H1 (cell line): ENCODE data around the gene TNPO3. TPM values are rescaled to one million over a fixed set of nuclear protein-coding genes. Genes with fewer than 3 reads are reported as not detected.

Experiments used
- CTCF ChIA-PET: fragments of 300-600 bp; sonication (Branson Sonifier 250); formaldehyde crosslinking; loops from one replicate; lab custom pipeline; 2021; ENCODE audit not compliant: partially characterized antibody; lab: Charles Lee
- POLR2A ChIA-PET: fragments of 300-600 bp; sonication (Branson Sonifier 250); formaldehyde crosslinking; loops from one replicate; lab custom pipeline; 2021; ENCODE audit warnings: inconsistent platforms; ENCODE audit not compliant: partially characterized antibody; lab: Charles Lee
- DNase-seq, 2 experiments: peaks; one replicate each; pipeline versions ENCODE4 v3.0.0 to v3.0.0-alpha.2; 2010 to 2022; ENCODE audit warnings: low spot score in 2 of 2, low read depth in 1 of 2, mixed read lengths in 1 of 2
- FAIRE-seq: peaks from 2 replicates; lab custom pipeline; 2011; peaks lifted over from hg19 to GRCh38; lab: Jason Lieb, UNC
- H2AFZ ChIP-seq: 2 replicates; pipeline ENCODE4 v1.8.1; 2012; ENCODE audit warnings: low read length, inconsistent platforms
- H2AK5ac ChIP-seq: 2 replicates; pipeline ENCODE4 v1.6.1; 2013; ENCODE audit warnings: low read depth, low read length
- H2BK120ac ChIP-seq: replicated peaks from 2 replicates; pipeline ENCODE3; 2013; ENCODE audit warnings: low read depth, low read length, inconsistent platforms
- H2BK12ac ChIP-seq: 2 replicates; pipeline ENCODE4 v1.6.1; 2013; ENCODE audit warnings: low read depth, low read length
- H2BK15ac ChIP-seq: 2 replicates; pipeline ENCODE4 v1.6.1; 2013; ENCODE audit warnings: low read length
- H2BK20ac ChIP-seq: 2 replicates; pipeline ENCODE4 v1.6.1; 2013; ENCODE audit warnings: low read length
- H2BK5ac ChIP-seq: 2 replicates; pipeline ENCODE4 v1.6.1; 2013; ENCODE audit warnings: low read depth, low read length
- H3K14ac ChIP-seq: 2 replicates; pipeline ENCODE4 v1.6.1; 2013; ENCODE audit warnings: inconsistent platforms; ENCODE audit not compliant: insufficient read length
- H3K18ac ChIP-seq: 2 replicates; pipeline ENCODE4 v1.6.1; 2013; ENCODE audit warnings: low read length; ENCODE audit errors: extremely low read depth
- H3K23ac ChIP-seq: 2 replicates; pipeline ENCODE4 v1.6.1; 2013; ENCODE audit warnings: inconsistent platforms; ENCODE audit not compliant: insufficient read length
- H3K23me2 ChIP-seq: 2 replicates; pipeline ENCODE4 v1.6.1; 2013; ENCODE audit warnings: low read depth, low read length
- H3K27ac ChIP-seq: 2 replicates; pipeline ENCODE4 v1.6.1; 2011; ENCODE audit warnings: low read depth, low read length, inconsistent platforms
- H3K27me3 ChIP-seq, 4 experiments: replicated peaks in 1 of 4; 1 replicate in 1 of 4; 2 replicates in 3 of 4; pipeline versions ENCODE4 v1.6.1 to v1.8.1; 2011 to 2013; ENCODE audit warnings: low read length in 3 of 4, mild to moderate bottlenecking in 3 of 4, inconsistent platforms in 2 of 4, mixed read lengths in 2 of 4, moderate library complexity in 1 of 4; ENCODE audit not compliant: control insufficient read depth in 3 of 4, insufficient read depth in 3 of 4; ENCODE audit errors: extremely low read depth in 1 of 4
- H3K36me3 ChIP-seq, 4 experiments: 2 replicates each; pipeline versions ENCODE4 v1.6.1 to v1.8.1; 2011 to 2013; ENCODE audit warnings: mild to moderate bottlenecking in 4 of 4, low read length in 3 of 4, moderate library complexity in 2 of 4, control low read depth in 1 of 4, inconsistent platforms in 1 of 4; ENCODE audit not compliant: insufficient read depth in 4 of 4, control insufficient read depth in 2 of 4
- H3K4ac ChIP-seq: replicated peaks from 2 replicates; pipeline ENCODE3; 2013; ENCODE audit warnings: low read length, low read depth, mixed read lengths, inconsistent platforms; ENCODE audit not compliant: insufficient read length
- H3K4me1 ChIP-seq, 4 experiments: replicated peaks in 1 of 4; 1 replicate in 1 of 4; 2 replicates in 3 of 4; pipeline versions ENCODE4 v1.6.1 to v1.8.1; 2011 to 2013; ENCODE audit warnings: low read length in 3 of 4, inconsistent platforms in 2 of 4, mixed read lengths in 1 of 4; ENCODE audit not compliant: insufficient read depth in 4 of 4, control insufficient read depth in 3 of 4
- H3K4me2 ChIP-seq, 2 experiments: 2 replicates each; pipeline versions ENCODE4 v1.6.1 to v1.8.1; 2011 to 2013; ENCODE audit warnings: low read depth in 2 of 2, low read length in 2 of 2, control low read depth in 1 of 2, inconsistent platforms in 1 of 2, mild to moderate bottlenecking in 1 of 2; ENCODE audit not compliant: insufficient read depth in 1 of 2
- H3K4me3 ChIP-seq, 4 experiments: fragments of 200-600, 300-600 bp in 1 of 4; sonication (generic), shearing (Covaris generic), sonication (Bioruptor Twin) in 1 of 4; 2 replicates each; pipeline versions ENCODE4 v1.5.1 to v1.8.1; 2011 to 2016; ENCODE audit warnings: low read length in 4 of 4, low read depth in 3 of 4, control low read depth in 2 of 4, inconsistent platforms in 2 of 4, mild to moderate bottlenecking in 2 of 4, mixed read lengths in 1 of 4, moderate library complexity in 1 of 4; ENCODE audit not compliant: insufficient read depth in 2 of 4; ENCODE audit errors: extremely low read depth in 1 of 4
- H3K56ac ChIP-seq: replicated peaks from 2 replicates; pipeline ENCODE3; 2013; ENCODE audit warnings: low read depth, mild to moderate bottlenecking, mixed read lengths, low read length, inconsistent platforms; ENCODE audit not compliant: insufficient read length
- H3K79me1 ChIP-seq: 2 replicates; pipeline ENCODE4 v1.6.1; 2013; ENCODE audit warnings: low read depth, low read length, control low read depth
- H3K79me2 ChIP-seq, 2 experiments: 2 replicates each; pipeline versions ENCODE4 v1.6.1 to v1.8.1; 2012 to 2013; ENCODE audit warnings: low read length in 2 of 2, mild to moderate bottlenecking in 2 of 2, inconsistent platforms in 1 of 2; ENCODE audit not compliant: insufficient read depth in 2 of 2, control insufficient read depth in 1 of 2
- H3K9ac ChIP-seq, 4 experiments: replicated peaks in 1 of 4; 1 replicate in 1 of 4; 2 replicates in 3 of 4; pipeline versions ENCODE4 v1.6.1 to v1.8.1; 2011 to 2013; ENCODE audit warnings: low read depth in 3 of 4, low read length in 3 of 4, control low read depth in 2 of 4, mild to moderate bottlenecking in 2 of 4, moderate library complexity in 2 of 4, inconsistent platforms in 1 of 4; ENCODE audit errors: extremely low read depth in 1 of 4
- H3K9me3 ChIP-seq, 2 experiments: 2 replicates each; pipeline versions ENCODE4 v1.6.1 to v1.8.1; 2012 to 2013; ENCODE audit warnings: mild to moderate bottlenecking in 2 of 2, moderate library complexity in 2 of 2, control low read depth in 1 of 2, inconsistent platforms in 1 of 2, low read depth in 1 of 2, low read length in 1 of 2, mixed read lengths in 1 of 2; ENCODE audit not compliant: insufficient read depth in 2 of 2
- H4K20me1 ChIP-seq, 2 experiments: replicated peaks in 1 of 2; 2 replicates each; pipeline versions ENCODE3 to v1.8.1; 2011 to 2013; ENCODE audit warnings: inconsistent platforms in 2 of 2, low read length in 2 of 2, mild to moderate bottlenecking in 1 of 2; ENCODE audit not compliant: insufficient read depth in 2 of 2, control insufficient read depth in 1 of 2
- H4K5ac ChIP-seq: 2 replicates; pipeline ENCODE4 v1.6.1; 2013; ENCODE audit warnings: low read length, low read depth, mixed read lengths, inconsistent platforms; ENCODE audit not compliant: insufficient read length
- H4K8ac ChIP-seq: 2 replicates; pipeline ENCODE4 v1.8.0; 2013; ENCODE audit warnings: mild to moderate bottlenecking, moderate library complexity, low read length, inconsistent platforms; ENCODE audit not compliant: insufficient read depth; ENCODE audit errors: extremely low read depth
- H4K91ac ChIP-seq: replicated peaks from 2 replicates; pipeline ENCODE3; 2013; ENCODE audit warnings: low read length, mixed read lengths, inconsistent platforms; ENCODE audit not compliant: insufficient read length
- BRCA1 ChIP-seq: IDR thresholded peaks from 2 replicates; pipeline ENCODE4 v1.6.1; 2012; ENCODE audit warnings: low read depth, low read length, improper control_type of control experiment
- CHD1 ChIP-seq: IDR thresholded peaks from 2 replicates; pipeline ENCODE4 v1.6.1; 2012; ENCODE audit warnings: low read depth, low read length, improper control_type of control experiment
- FOSL1 ChIP-seq: IDR thresholded peaks from 2 replicates; pipeline ENCODE4 v1.6.1; 2011; ENCODE audit warnings: mild to moderate bottlenecking, low read depth, low read length, moderate library complexity; ENCODE audit not compliant: insufficient read depth
- KDM4A ChIP-seq: IDR thresholded peaks from one replicate; pipeline ENCODE4 v1.7.1; 2012; ENCODE audit warnings: low read depth, mild to moderate bottlenecking, moderate library complexity, low read length, inconsistent platforms; ENCODE audit not compliant: severe bottlenecking
- NANOG ChIP-seq: IDR thresholded peaks from 2 replicates; pipeline ENCODE4 v1.6.1; 2011; ENCODE audit warnings: low read length, low read depth, mild to moderate bottlenecking, inconsistent platforms; ENCODE audit not compliant: insufficient read depth, poor library complexity, severe bottlenecking
- POLR2A ChIP-seq, 2 experiments: IDR thresholded peaks; 1 replicate in 1 of 2; 2 replicates in 1 of 2; pipeline ENCODE4 v1.6.1; 2011; ENCODE audit warnings: low read depth in 2 of 2, low read length in 2 of 2, mild to moderate bottlenecking in 2 of 2; ENCODE audit errors: control extremely low read depth in 1 of 2
- SIRT6 ChIP-seq: IDR thresholded peaks from one replicate; pipeline ENCODE4 v1.7.1; 2012; ENCODE audit warnings: low read length, inconsistent platforms
- SRF ChIP-seq: IDR thresholded peaks from 2 replicates; pipeline ENCODE4 v1.6.1; 2011; ENCODE audit warnings: mild to moderate bottlenecking, low read depth, low read length, moderate library complexity
- TAF1 ChIP-seq: IDR thresholded peaks from 2 replicates; pipeline ENCODE4 v1.6.1; 2011; ENCODE audit warnings: mild to moderate bottlenecking, low read depth, low read length
- TBP ChIP-seq: IDR thresholded peaks from 2 replicates; pipeline ENCODE4 v1.6.1; 2011; ENCODE audit warnings: low read depth, low read length, improper control_type of control experiment
- YY1 ChIP-seq: IDR thresholded peaks from 2 replicates; pipeline ENCODE4 v1.6.1; 2011; ENCODE audit warnings: low read depth, mild to moderate bottlenecking, low read length
- WGBS, 2 experiments: shearing (Covaris generic) in 1 of 2; methylation state at CpG; one replicate each; pipeline versions ENCODE4 v1.1.6 to v1.1.7; 2013 to 2015; ENCODE audit warnings: low lambda C conversion rate in 2 of 2, mixed read lengths in 2 of 2, inconsistent platforms in 1 of 2, low coverage in 1 of 2, missing lambda C conversion rate in 1 of 2; ENCODE audit not compliant: insufficient replicate concordance in 2 of 2, insufficient coverage in 1 of 2, insufficient read length in 1 of 2; ENCODE audit errors: extremely low coverage in 1 of 2, missing lambda C conversion rate in 1 of 2; 5-methylcytosine and 5-hydroxymethylcytosine counted together
- polyA plus RNA-seq, 7 experiments: library from polyadenylated mRNA; depleted of rRNA in 3 of 7; stranded (reverse) in 5 of 7; unstranded in 2 of 7; fragments of >200 nt in 5 of 7; fragments of 200-250 nt in 2 of 7; gene quantifications; 1 replicate in 5 of 7; 2 replicates in 1 of 7; 4 replicates in 1 of 7; pipeline versions ENCODE4 v1.2.1 to v1.2.3, GENCODE V29; 2011 to 2013; ENCODE audit warnings: missing spikeins in 2 of 7, mixed read lengths in 2 of 7
- total RNA-seq: library from RNA; stranded (reverse); fragmentation: NEBNext Ultra II Directional; extraction: Animal tissue kit (Norgen Biotek cat#: 25700); gene quantifications from 2 replicates; pipeline ENCODE4 v1.2.1, GENCODE V29; 2021
- TF ChIP-seq, protein P1 (sequence below): IDR thresholded peaks from 2 replicates; pipeline ENCODE4 v1.6.1; 2012; ENCODE audit warnings: low read length, inconsistent platforms

Gene TNPO3
- total and polyA plus RNA-seq, 2 of the 8 experiments (the other 6 are each of a cell fraction or from before 2014, with no cell fraction given) = 67.6 to 99.2 TPM

DNA sequence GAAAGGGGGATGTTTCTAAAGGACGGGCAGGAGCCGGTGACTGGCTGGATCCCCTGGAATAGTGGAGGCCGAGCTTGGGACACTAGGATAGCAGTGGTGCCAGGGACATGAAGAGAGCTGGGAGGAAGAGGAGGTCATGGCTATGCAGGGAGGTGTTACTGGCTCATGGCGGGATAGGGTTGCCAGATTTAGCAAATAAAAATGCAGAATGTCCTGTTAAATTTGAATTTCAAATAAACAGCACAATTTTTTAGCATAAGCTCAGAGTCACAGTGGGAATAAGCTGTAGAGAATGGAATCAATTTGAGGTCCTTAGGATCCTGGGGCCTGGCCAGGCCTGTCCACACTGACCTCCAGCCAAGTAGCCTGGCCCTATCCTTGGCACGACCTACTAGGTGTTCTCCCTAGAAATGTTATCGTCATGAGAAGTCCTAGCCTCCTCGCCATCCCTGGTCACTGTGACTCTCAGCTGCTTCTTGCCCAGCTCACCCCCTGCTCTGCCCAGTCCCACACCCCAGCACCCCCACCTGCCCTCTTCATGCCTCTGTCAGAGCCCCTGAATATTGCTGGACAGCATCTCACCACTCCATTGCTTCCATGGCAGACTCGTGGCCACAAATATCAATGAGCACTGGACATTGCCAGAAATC is 136.8 kb downstream of the TNPO3 start:
- Histone ChIP-seq H3K18ac (no peak overlapping the region), H4K8ac (no peak overlapping the region), H3K23me2 (peaks cover 5% of the 10 kb centered on the region; the same call in 1 of the 2 replicates), H4K5ac (no peak overlapping the region), H3K4ac (no peak overlapping the region), H4K20me1 (peaks cover 0 to 1% of the 10 kb centered on the region in 2 experiments), H3K4me2 (no peak overlapping the region), H3K27ac (no peak overlapping the region), H3K79me2 (no peaks in the 10 kb centered on the region), H3K56ac (no peak overlapping the region), H3K9me3 (no peaks in the 10 kb centered on the region), H3K4me1 (peaks cover 2 to 20% (median 4%) of the 10 kb centered on the region in 4 experiments; a peak in 5 of 7 replicates), H2BK15ac (no peak overlapping the region), H2BK120ac (no peak overlapping the region), H3K23ac (no peak overlapping the region), H4K91ac (no peak overlapping the region), H3K14ac (no peak overlapping the region), H3K36me3 (no peaks in the 10 kb centered on the region), H2AK5ac (no peak overlapping the region), H2BK5ac (no peak overlapping the region), H2BK12ac (no peak overlapping the region), H3K4me3 (no peak overlapping the region), H2BK20ac (no peak overlapping the region), H3K27me3 (peaks cover 27 to 41% (median 37%) of the 10 kb centered on the region in 4 experiments), H2AFZ (no peak overlapping the region), H3K79me1 (no peaks in the 10 kb centered on the region), H3K9ac (no peak overlapping the region)
- ChIA-PET POLR2A (no interaction called here), CTCF (interaction anchor here (0.8 to 2.7 kb wide), 7 partner anchors 10 to 174 kb away, joined by 3 to 10 read pairs (median 5); no protein-coding TSS in a partner anchor)
- 93% methylated on average over 8 of the region's 8 CpGs; no CpG with 5 or more reads in 1 of the 2 experiments for WGBS, 2 experiments
- DNase-seq (peak in 1 of 2 experiments; percentile 32), FAIRE-seq (no peak)
- TF ChIP-seq TAF1 (no peak), NANOG (no peak), BRCA1 (no peak), SIRT6 (no peak), FOSL1 (no peak), TBP (no peak), SRF (no peak), POLR2A (IDR thresholded peaks at IDR 0.05; ENCODE audit: control extremely low read depth in 1 of 2, low read depth in 2 of 2, low read length in 2 of 2) (no peak), KDM4A (no peak), YY1 (no peak), CHD1 (no peak)
- TF ChIP-seq, protein P1, sequence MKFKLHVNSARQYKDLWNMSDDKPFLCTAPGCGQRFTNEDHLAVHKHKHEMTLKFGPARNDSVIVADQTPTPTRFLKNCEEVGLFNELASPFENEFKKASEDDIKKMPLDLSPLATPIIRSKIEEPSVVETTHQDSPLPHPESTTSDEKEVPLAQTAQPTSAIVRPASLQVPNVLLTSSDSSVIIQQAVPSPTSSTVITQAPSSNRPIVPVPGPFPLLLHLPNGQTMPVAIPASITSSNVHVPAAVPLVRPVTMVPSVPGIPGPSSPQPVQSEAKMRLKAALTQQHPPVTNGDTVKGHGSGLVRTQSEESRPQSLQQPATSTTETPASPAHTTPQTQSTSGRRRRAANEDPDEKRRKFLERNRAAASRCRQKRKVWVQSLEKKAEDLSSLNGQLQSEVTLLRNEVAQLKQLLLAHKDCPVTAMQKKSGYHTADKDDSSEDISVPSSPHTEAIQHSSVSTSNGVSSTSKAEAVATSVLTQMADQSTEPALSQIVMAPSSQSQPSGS = no peak
